ENCODE measurements around the gene KCNN3. TPM values are rescaled to one million over a fixed set of nuclear protein-coding genes. Genes with fewer than 3 reads are reported as not detected.

The KCNN3 gene
- total and polyA plus RNA-seq, 2 of the 8 experiments (the other 6 are each of a cell fraction or from before 2014, with no cell fraction given), result 2.8 to 3.7 TPM

GRCh38 chr1:154664331-154665002 is 205.6 kb downstream of the KCNN3 start (continued):
- TF ChIP-seq CHD7 (IDR thresholded peaks at IDR 0.05; ENCODE audit: insufficient replicate concordance, low read length), result no peak
- TF ChIP-seq KDM4A (IDR thresholded peaks at IDR 0.05; ENCODE audit: low read depth, low read length, severe bottlenecking), result no peak
- no peak for TF ChIP-seq HDAC6 (IDR thresholded peaks at IDR 0.05; ENCODE audit: low read depth, low read length)
- no peak for TF ChIP-seq EP300 (IDR thresholded peaks at IDR 0.05; ENCODE audit: borderline replicate concordance in 1 of 2, low read depth in 2 of 2, low read length in 2 of 2)
- TF ChIP-seq CREB1 (IDR thresholded peaks at IDR 0.05), result no peak
- no peak for TF ChIP-seq KDM1A (IDR thresholded peaks at IDR 0.05; ENCODE audit: borderline replicate concordance, low read length)
